SK-N-SH treated with all-trans-retinoic acid at 6 μM for 48 hours (cell line): ENCODE results near the gene NINJ1.

ENCODE experiments used
- ATAC-seq: fragments of 200-7000 bp; cut with Tn5 transposase; 3 replicates; pipeline ENCODE4 v1.9.1; 2020; ENCODE audit warnings: mild to moderate bottlenecking, moderate library complexity
- ARNTL ChIP-seq: fragments of 450-650 bp; formaldehyde crosslinking; IDR thresholded peaks from 2 replicates; pipeline ENCODE4 v1.5.0; 2020; ENCODE audit warnings: low read depth, mild to moderate bottlenecking, moderate library complexity, borderline replicate concordance
- BACH2 ChIP-seq: fragments of 250-450 bp; sonication (Bioruptor Pico); IDR thresholded peaks from 2 replicates; pipeline ENCODE4 v1.9.0; 2021; ENCODE audit warnings: mild to moderate bottlenecking, borderline replicate concordance
- CREB5 ChIP-seq: fragments of 250-450 bp; sonication (Bioruptor Pico); IDR thresholded peaks from 2 replicates; pipeline ENCODE4 v1.5.1; 2020; ENCODE audit warnings: low read depth, mild to moderate bottlenecking, moderate library complexity
- CSDC2 ChIP-seq: fragments of 250-450 bp; sonication (Bioruptor Pico); IDR thresholded peaks from 2 replicates; pipeline ENCODE4 v1.5.0; 2020; ENCODE audit warnings: mild to moderate bottlenecking, moderate library complexity
- ESRRG ChIP-seq: fragments of 250-450 bp; sonication (Bioruptor Pico); IDR thresholded peaks from 2 replicates; pipeline ENCODE4 v1.6.1; 2021; ENCODE audit warnings: mild to moderate bottlenecking
- GLIS3 ChIP-seq: fragments of 250-450 bp; sonication (Bioruptor Pico); IDR thresholded peaks from 2 replicates; pipeline ENCODE4 v1.5.0; 2020; ENCODE audit warnings: mild to moderate bottlenecking, moderate library complexity
- ISL1 ChIP-seq: fragments of 250-450 bp; sonication (Bioruptor Pico); IDR thresholded peaks from 2 replicates; pipeline ENCODE4 v2.1.2; 2022; ENCODE audit warnings: mild to moderate bottlenecking, moderate library complexity
- OSR1 ChIP-seq: fragments of 250-450 bp; sonication (Bioruptor Pico); IDR thresholded peaks from 2 replicates; pipeline ENCODE4 v1.8.0; 2022; ENCODE audit warnings: moderate library complexity, mild to moderate bottlenecking, inconsistent platforms
- POU6F1 ChIP-seq: fragments of 250-450 bp; sonication (Bioruptor Pico); IDR thresholded peaks from 2 replicates; pipeline ENCODE4 v1.8.0; 2021; ENCODE audit warnings: low read depth, mild to moderate bottlenecking, moderate library complexity, borderline replicate concordance
- PPARA ChIP-seq: fragments of 250-450 bp; sonication (Bioruptor Pico); IDR thresholded peaks from 2 replicates; pipeline ENCODE4 v1.5.0; 2020; ENCODE audit warnings: mild to moderate bottlenecking, borderline replicate concordance
- RARB ChIP-seq: fragments of 250-450 bp; sonication (Bioruptor Pico); IDR thresholded peaks from 2 replicates; pipeline ENCODE4 v1.8.0; 2021; ENCODE audit warnings: mild to moderate bottlenecking, moderate library complexity
- SNAI2 ChIP-seq: fragments of 250-450 bp; sonication (Bioruptor Pico); IDR thresholded peaks from 2 replicates; pipeline ENCODE4 v1.5.0; 2020; ENCODE audit warnings: mild to moderate bottlenecking, moderate library complexity
- TCF4 ChIP-seq: fragments of 250-450 bp; sonication (Bioruptor Pico); IDR thresholded peaks from 2 replicates; pipeline ENCODE4 v1.8.0; 2021; ENCODE audit warnings: mild to moderate bottlenecking, moderate library complexity, borderline replicate concordance
- TOX ChIP-seq: fragments of 250-450 bp; sonication (Bioruptor Pico); IDR thresholded peaks from 2 replicates; pipeline ENCODE4 v1.8.0; 2021; ENCODE audit warnings: mild to moderate bottlenecking, moderate library complexity, borderline replicate concordance
- ZC3H10 ChIP-seq: fragments of 250-450 bp; sonication (Bioruptor Pico); IDR thresholded peaks from 2 replicates; pipeline ENCODE4 v1.5.1; 2021; ENCODE audit warnings: mild to moderate bottlenecking, moderate library complexity
- ZFP30 ChIP-seq: fragments of 450-650 bp; formaldehyde crosslinking; IDR thresholded peaks from 2 replicates; pipeline ENCODE4 v1.5.0; 2022; ENCODE audit warnings: mild to moderate bottlenecking, moderate library complexity
- ZNF565 ChIP-seq: fragments of 450-650 bp; formaldehyde crosslinking; conservative IDR thresholded peaks from 2 replicates; pipeline ENCODE4 v1.5.0; 2020; ENCODE audit warnings: low read depth, mild to moderate bottlenecking, moderate library complexity
- ZNF70 ChIP-seq: fragments of 450-650 bp; formaldehyde crosslinking; IDR thresholded peaks from 2 replicates; pipeline ENCODE4 v1.5.0; 2020; ENCODE audit warnings: mild to moderate bottlenecking, moderate library complexity
- ZNF8 ChIP-seq: fragments of 450-650 bp; formaldehyde crosslinking; IDR thresholded peaks from 2 replicates; pipeline ENCODE4 v1.5.0; 2020; ENCODE audit warnings: mild to moderate bottlenecking, moderate library complexity
- TF ChIP-seq, protein P1 (sequence below): fragments of 250-450 bp; sonication (Bioruptor Pico); IDR thresholded peaks from 2 replicates; pipeline ENCODE4 v1.8.0; 2020; ENCODE audit warnings: mild to moderate bottlenecking, moderate library complexity, borderline replicate concordance
- TF ChIP-seq, protein P2 (sequence below): fragments of 250-450 bp; sonication (Bioruptor Pico); IDR thresholded peaks from 2 replicates; pipeline ENCODE4 v1.5.1; 2021; ENCODE audit warnings: mild to moderate bottlenecking, moderate library complexity
- TF ChIP-seq, protein P3 (sequence below): fragments of 250-450 bp; sonication (Bioruptor Pico); IDR thresholded peaks from 2 replicates; pipeline ENCODE4 v1.5.0; 2020; ENCODE audit warnings: mild to moderate bottlenecking, moderate library complexity

Gene NINJ1

GRCh38 chr9:93168581-93168980 is 34.5 kb upstream of the NINJ1 start:
- TF ChIP-seq ISL1 (CRISPR knock-in tag) (no peak), ZNF565 (no peak), ZC3H10 (CRISPR knock-in tag) (no peak), ZFP30 (CRISPR knock-in tag) (no peak), BACH2 (CRISPR knock-in tag) (no peak), TOX (CRISPR knock-in tag) (no peak), ESRRG (CRISPR knock-in tag) (no peak), RARB (no peak), CREB5 (CRISPR knock-in tag) (no peak), ZNF70 (CRISPR knock-in tag) (no peak), OSR1 (CRISPR knock-in tag) (no peak), GLIS3 (CRISPR knock-in tag) (no peak), SNAI2 (CRISPR knock-in tag) (no peak), POU6F1 (CRISPR knock-in tag) (no peak), ZNF8 (CRISPR knock-in tag) (no peak), TCF4 (CRISPR knock-in tag) (no peak)
- TF ChIP-seq, protein P1, sequence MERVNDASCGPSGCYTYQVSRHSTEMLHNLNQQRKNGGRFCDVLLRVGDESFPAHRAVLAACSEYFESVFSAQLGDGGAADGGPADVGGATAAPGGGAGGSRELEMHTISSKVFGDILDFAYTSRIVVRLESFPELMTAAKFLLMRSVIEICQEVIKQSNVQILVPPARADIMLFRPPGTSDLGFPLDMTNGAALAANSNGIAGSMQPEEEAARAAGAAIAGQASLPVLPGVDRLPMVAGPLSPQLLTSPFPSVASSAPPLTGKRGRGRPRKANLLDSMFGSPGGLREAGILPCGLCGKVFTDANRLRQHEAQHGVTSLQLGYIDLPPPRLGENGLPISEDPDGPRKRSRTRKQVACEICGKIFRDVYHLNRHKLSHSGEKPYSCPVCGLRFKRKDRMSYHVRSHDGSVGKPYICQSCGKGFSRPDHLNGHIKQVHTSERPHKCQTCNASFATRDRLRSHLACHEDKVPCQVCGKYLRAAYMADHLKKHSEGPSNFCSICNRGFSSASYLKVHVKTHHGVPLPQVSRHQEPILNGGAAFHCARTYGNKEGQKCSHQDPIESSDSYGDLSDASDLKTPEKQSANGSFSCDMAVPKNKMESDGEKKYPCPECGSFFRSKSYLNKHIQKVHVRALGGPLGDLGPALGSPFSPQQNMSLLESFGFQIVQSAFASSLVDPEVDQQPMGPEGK (CRISPR knock-in tag): no peak
- TF ChIP-seq, protein P2, sequence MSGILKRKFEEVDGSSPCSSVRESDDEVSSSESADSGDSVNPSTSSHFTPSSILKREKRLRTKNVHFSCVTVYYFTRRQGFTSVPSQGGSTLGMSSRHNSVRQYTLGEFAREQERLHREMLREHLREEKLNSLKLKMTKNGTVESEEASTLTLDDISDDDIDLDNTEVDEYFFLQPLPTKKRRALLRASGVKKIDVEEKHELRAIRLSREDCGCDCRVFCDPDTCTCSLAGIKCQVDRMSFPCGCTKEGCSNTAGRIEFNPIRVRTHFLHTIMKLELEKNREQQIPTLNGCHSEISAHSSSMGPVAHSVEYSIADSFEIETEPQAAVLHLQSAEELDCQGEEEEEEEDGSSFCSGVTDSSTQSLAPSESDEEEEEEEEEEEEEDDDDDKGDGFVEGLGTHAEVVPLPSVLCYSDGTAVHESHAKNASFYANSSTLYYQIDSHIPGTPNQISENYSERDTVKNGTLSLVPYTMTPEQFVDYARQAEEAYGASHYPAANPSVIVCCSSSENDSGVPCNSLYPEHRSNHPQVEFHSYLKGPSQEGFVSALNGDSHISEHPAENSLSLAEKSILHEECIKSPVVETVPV: no peak
- no peak for ATAC-seq

DNA sequence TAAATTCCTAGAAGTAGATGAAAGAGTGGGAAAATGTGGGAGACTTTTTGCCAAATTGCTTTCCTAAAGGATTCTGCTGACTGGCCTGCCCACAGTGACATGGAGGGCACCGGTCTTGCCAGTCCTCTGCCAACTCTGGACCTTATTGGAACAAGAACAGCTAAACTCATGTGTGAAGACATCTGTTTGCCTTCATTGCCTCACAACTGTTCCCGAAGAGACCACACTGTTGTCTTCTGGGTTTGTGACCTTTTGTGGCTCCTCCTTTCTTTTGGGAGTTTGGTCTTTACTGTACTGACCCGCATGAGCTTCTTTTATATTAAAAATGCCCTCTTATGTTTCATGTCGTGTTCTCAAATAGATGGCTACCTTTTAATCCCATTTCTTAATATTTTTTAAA is 33.8 kb upstream of the NINJ1 start:
- ATAC-seq: no peak
- peak; percentile 39; the same call in 1 of the 2 replicates for TF ChIP-seq ZNF70 (CRISPR knock-in tag)
- TF ChIP-seq, protein P2: no peak

DNA sequence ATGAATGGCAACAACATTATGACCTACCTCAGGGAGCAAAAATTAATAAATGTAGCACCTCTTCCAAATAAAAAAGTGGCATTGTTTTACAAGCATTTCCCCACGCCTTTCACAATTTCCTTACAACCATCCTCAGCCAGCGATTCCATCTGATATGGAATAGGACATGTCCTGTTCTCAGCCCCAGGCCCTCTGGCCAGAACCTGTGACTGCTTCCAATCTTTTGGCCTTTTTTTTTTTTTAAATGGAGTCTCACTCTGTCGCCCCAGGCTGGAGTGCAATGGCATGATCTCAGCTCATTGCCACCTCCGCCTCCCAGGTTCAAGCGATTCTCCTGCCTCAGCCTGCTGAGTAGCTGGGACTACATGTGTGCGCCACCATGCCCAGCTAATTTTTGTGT is 33.1 kb upstream of the NINJ1 start:
- ATAC-seq: no peak
- TF ChIP-seq ZC3H10 (CRISPR knock-in tag) (no peak), GLIS3 (CRISPR knock-in tag) (no peak), TOX (CRISPR knock-in tag) (no peak), BACH2 (CRISPR knock-in tag) (no peak), CSDC2 (CRISPR knock-in tag) (no peak), POU6F1 (CRISPR knock-in tag) (no peak), TCF4 (CRISPR knock-in tag) (no peak), ESRRG (CRISPR knock-in tag) (no peak), RARB (no peak), OSR1 (CRISPR knock-in tag) (no peak), PPARA (CRISPR knock-in tag) (no peak), ARNTL (CRISPR knock-in tag) (no peak), CREB5 (CRISPR knock-in tag) (no peak)
- TF ChIP-seq, protein P3, sequence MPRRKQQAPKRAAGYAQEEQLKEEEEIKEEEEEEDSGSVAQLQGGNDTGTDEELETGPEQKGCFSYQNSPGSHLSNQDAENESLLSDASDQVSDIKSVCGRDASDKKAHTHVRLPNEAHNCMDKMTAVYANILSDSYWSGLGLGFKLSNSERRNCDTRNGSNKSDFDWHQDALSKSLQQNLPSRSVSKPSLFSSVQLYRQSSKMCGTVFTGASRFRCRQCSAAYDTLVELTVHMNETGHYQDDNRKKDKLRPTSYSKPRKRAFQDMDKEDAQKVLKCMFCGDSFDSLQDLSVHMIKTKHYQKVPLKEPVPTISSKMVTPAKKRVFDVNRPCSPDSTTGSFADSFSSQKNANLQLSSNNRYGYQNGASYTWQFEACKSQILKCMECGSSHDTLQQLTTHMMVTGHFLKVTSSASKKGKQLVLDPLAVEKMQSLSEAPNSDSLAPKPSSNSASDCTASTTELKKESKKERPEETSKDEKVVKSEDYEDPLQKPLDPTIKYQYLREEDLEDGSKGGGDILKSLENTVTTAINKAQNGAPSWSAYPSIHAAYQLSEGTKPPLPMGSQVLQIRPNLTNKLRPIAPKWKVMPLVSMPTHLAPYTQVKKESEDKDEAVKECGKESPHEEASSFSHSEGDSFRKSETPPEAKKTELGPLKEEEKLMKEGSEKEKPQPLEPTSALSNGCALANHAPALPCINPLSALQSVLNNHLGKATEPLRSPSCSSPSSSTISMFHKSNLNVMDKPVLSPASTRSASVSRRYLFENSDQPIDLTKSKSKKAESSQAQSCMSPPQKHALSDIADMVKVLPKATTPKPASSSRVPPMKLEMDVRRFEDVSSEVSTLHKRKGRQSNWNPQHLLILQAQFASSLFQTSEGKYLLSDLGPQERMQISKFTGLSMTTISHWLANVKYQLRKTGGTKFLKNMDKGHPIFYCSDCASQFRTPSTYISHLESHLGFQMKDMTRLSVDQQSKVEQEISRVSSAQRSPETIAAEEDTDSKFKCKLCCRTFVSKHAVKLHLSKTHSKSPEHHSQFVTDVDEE (CRISPR knock-in tag): no peak
- TF ChIP-seq, protein P2: no peak
